ENCODE results near the gene ACSF3.
"Not testable (repeated sequence)": the region's sequence is repeated elsewhere in the genome, so short reads cannot be mapped to it uniquely, and the experiment has no call there.

Gene ACSF3

GRCh38 chr16:89179656-89180315 is 86.1 kb downstream of the ACSF3 start:
- H3K4me3 ChIP-seq (ENCODE audit: low read depth, low read length), result no peak overlapping the region
- TF ChIP-seq CTCF (IDR thresholded peaks at IDR 0.05; ENCODE audit: insufficient read depth, low read depth, low read length, missing control alignments), result no peak
- DNase-seq (ENCODE audit: low read depth), result no peak

- H3K4me3 ChIP-seq (ENCODE audit: low read depth, low read length), result no peak overlapping the region
- TF ChIP-seq CTCF (IDR thresholded peaks at IDR 0.05; ENCODE audit: insufficient read depth, low read depth, low read length, missing control alignments), result no peak
- no peak for DNase-seq (ENCODE audit: low read depth)
Measured at GRCh38 chr16:89183463-89183862, 89.8 kb downstream of the ACSF3 start.

GRCh38 chr16:89183975-89184676 is 90.5 kb downstream of the ACSF3 start:
- DNase-seq (ENCODE audit: low read depth), result no peak
- no peak for TF ChIP-seq CTCF (IDR thresholded peaks at IDR 0.05; ENCODE audit: insufficient read depth, low read depth, low read length, missing control alignments)
- no peak overlapping the region for H3K4me3 ChIP-seq (ENCODE audit: low read depth, low read length)

- TF ChIP-seq CTCF (IDR thresholded peaks at IDR 0.05; ENCODE audit: insufficient read depth, low read depth, low read length, missing control alignments), result no peak
- no peak for DNase-seq (ENCODE audit: low read depth)
- no peak overlapping the region for H3K4me3 ChIP-seq (ENCODE audit: low read depth, low read length)
Measured at GRCh38 chr16:89184677-89184932, 91.0 kb downstream of the ACSF3 start.

- no peak for DNase-seq (ENCODE audit: low read depth)
- TF ChIP-seq CTCF (IDR thresholded peaks at IDR 0.05; ENCODE audit: insufficient read depth, low read depth, low read length, missing control alignments), result no peak
- no peak overlapping the region for H3K4me3 ChIP-seq (ENCODE audit: low read depth, low read length)
Measured at GRCh38 chr16:89184933-89185794, 91.5 kb downstream of the ACSF3 start.

GRCh38 chr16:89185887-89186592 is 92.4 kb downstream of the ACSF3 start:
- not testable (repeated sequence) for DNase-seq (ENCODE audit: low read depth); H3K4me3 ChIP-seq (ENCODE audit: low read depth, low read length)

- DNase-seq (ENCODE audit: low read depth); H3K4me3 ChIP-seq (ENCODE audit: low read depth, low read length): not testable (repeated sequence)
Measured at GRCh38 chr16:89186593-89187031, 93.0 kb downstream of the ACSF3 start.

Data from GM12865 (cell line).